HCT116 (cell line): ENCODE data around the gene OR2A7. TPM values are rescaled to one million over a fixed set of nuclear protein-coding genes. Genes with fewer than 3 reads are reported as not detected.
"Not testable (repeated sequence)": the region's sequence is repeated elsewhere in the genome, so short reads cannot be mapped to it uniquely, and the experiment has no call there.

Source experiments
- ATAC-seq: fragments of 200-7000 bp; cut with Tn5 transposase; 2 replicates; pipeline ENCODE4 v1.9.1; 2020; ENCODE audit warnings: mild to moderate bottlenecking, moderate library complexity
- Bru-seq: library from RNA; stranded (reverse); fragments of 400-500 nt; gene quantifications from one replicate; lab custom pipeline; 2021; lab: Mats Ljungman, UMichigan
- BruChase-seq, 2 experiments: library from RNA; stranded (reverse); fragments of 400-500 nt; gene quantifications; one replicate each; lab custom pipeline; 2021; lab: Mats Ljungman, UMichigan
- BruUV-seq: library from RNA; stranded (reverse); fragments of 400-500 nt; replicated peaks from 2 replicates; lab custom pipeline; 2021; lab: Mats Ljungman, UMichigan
- CTCF ChIA-PET: fragments of 300-600 bp; sonication (Branson Sonifier 250); formaldehyde crosslinking; loops from one replicate; lab custom pipeline; 2021; ENCODE audit warnings: antibody characterized with exemption; lab: Charles Lee
- POLR2A ChIA-PET: fragments of 300-600, 350-600 bp; sonication (Branson Sonifier 250); formaldehyde crosslinking; loops from one replicate; lab custom pipeline; 2021; ENCODE audit warnings: antibody characterized with exemption; lab: Charles Lee
- RAD21 ChIA-PET, 2 experiments: fragments of 300-600 bp; sonication (Branson Sonifier 250); formaldehyde crosslinking; loops; one replicate each; lab custom pipeline; 2023; ENCODE audit warnings: low total read pairs in 2 of 2; ENCODE audit not compliant: uncharacterized antibody in 2 of 2, unreplicated experiment in 2 of 2, low non-redundant PET in 1 of 2; lab: Charles Lee
- DNase-seq: peaks from one replicate; pipeline ENCODE4 v3.0.0-alpha.2; 2010; ENCODE audit warnings: low read depth, low spot score
- H2AFZ ChIP-seq: fragments of 200-600 bp; shearing (Covaris generic), sonication (generic); 2 replicates; pipeline ENCODE4 v1.6.1; 2017; ENCODE audit warnings: low read depth, mixed run types, mixed read lengths, antibody characterized with exemption, low read length; ENCODE audit not compliant: poor library complexity, severe bottlenecking
- H3K27ac ChIP-seq: 2 replicates; pipeline ENCODE4 v1.5.1; 2012; ENCODE audit warnings: low read depth, low read length
- H3K27me3 ChIP-seq: fragments of 200-600 bp; sonication (generic); 2 replicates; pipeline ENCODE4 v1.6.1; 2016; ENCODE audit warnings: mixed run types, low read length, mixed read lengths; ENCODE audit not compliant: insufficient read depth
- H3K36me3 ChIP-seq, 2 experiments: fragments of 200-500 bp in 1 of 2; fragments of 200-600 bp in 1 of 2; sonication (Bioruptor generic) in 1 of 2; sonication (generic) in 1 of 2; 2 replicates each; pipeline versions ENCODE4 v1.5.1 to v1.6.1; 2014 to 2016; ENCODE audit warnings: low read length in 2 of 2, inconsistent platforms in 1 of 2, mixed read lengths in 1 of 2, mixed run types in 1 of 2; ENCODE audit not compliant: insufficient read depth in 2 of 2, control insufficient read depth in 1 of 2
- H3K4me1 ChIP-seq, 2 experiments: fragments of 200-600 bp in 1 of 2; sonication (generic) in 1 of 2; 2 replicates each; pipeline versions ENCODE4 v1.5.1 to v1.6.1; 2012 to 2017; ENCODE audit warnings: low read length in 2 of 2, inconsistent platforms in 1 of 2, mild to moderate bottlenecking in 1 of 2, mixed read lengths in 1 of 2, mixed run types in 1 of 2, moderate library complexity in 1 of 2; ENCODE audit not compliant: insufficient read depth in 2 of 2, control insufficient read depth in 1 of 2
- H3K4me2 ChIP-seq: fragments of 200-600 bp; sonication (generic); 2 replicates; pipeline ENCODE4 v1.6.1; 2017; ENCODE audit warnings: mixed run types, low read length, mixed read lengths
- H3K4me3 ChIP-seq, 2 experiments: fragments of 200-600 bp in 1 of 2; sonication (generic) in 1 of 2; replicated peaks in 1 of 2; 2 replicates each; pipeline ENCODE4 v1.5.1; 2011 to 2016; ENCODE audit warnings: low read length in 2 of 2, control low read depth in 1 of 2, low read depth in 1 of 2, mild to moderate bottlenecking in 1 of 2, mixed read lengths in 1 of 2, mixed run types in 1 of 2
- H3K79me2 ChIP-seq: fragments of 200-600 bp; sonication (generic); 2 replicates; pipeline ENCODE4 v1.6.1; 2017; ENCODE audit warnings: mild to moderate bottlenecking, mixed run types, low read length, moderate library complexity, mixed read lengths; ENCODE audit not compliant: insufficient read depth
- H3K9ac ChIP-seq: fragments of 200-600 bp; sonication (generic); 2 replicates; pipeline ENCODE4 v1.6.1; 2016; ENCODE audit warnings: low read length, mixed read lengths
- H3K9me2 ChIP-seq: fragments of 200-600 bp; sonication (generic), shearing (Covaris generic); 2 replicates; pipeline ENCODE4 v1.6.1; 2017; ENCODE audit warnings: mixed run types, mild to moderate bottlenecking, moderate library complexity; ENCODE audit not compliant: insufficient read depth
- H3K9me3 ChIP-seq, 2 experiments: fragments of 200-500 bp in 1 of 2; fragments of 200-600 bp in 1 of 2; sonication (Bioruptor generic) in 1 of 2; sonication (generic) in 1 of 2; 2 replicates each; pipeline ENCODE4 v1.6.1; 2014 to 2017; ENCODE audit warnings: low read length in 2 of 2, mixed read lengths in 2 of 2, inconsistent platforms in 1 of 2, low read depth in 1 of 2, mild to moderate bottlenecking in 1 of 2, mixed run types in 1 of 2, moderate library complexity in 1 of 2; ENCODE audit not compliant: control insufficient read depth in 1 of 2, insufficient read depth in 1 of 2
- H4K20me1 ChIP-seq: fragments of 200-600 bp; sonication (generic), shearing (Covaris generic); 2 replicates; pipeline ENCODE4 v1.6.1; 2017; ENCODE audit warnings: mixed run types, mild to moderate bottlenecking, moderate library complexity; ENCODE audit not compliant: insufficient read depth
- intact Hi-C: fragments of 100-400 bp; cut with micrococcal nuclease; formaldehyde crosslinking; loops from 2 replicates; pipeline ENCODE4 v1.10.0; 2022
- long read RNA-seq: library from polyadenylated mRNA; unstranded; transcript quantifications from one replicate; pipeline ENCODE4 v2.0.0, GENCODE V29; 2021; ENCODE audit not compliant: unreplicated experiment
- polyA plus RNA-seq: library from polyadenylated mRNA; unstranded; fragments of >200 nt; gene quantifications from 2 replicates; pipeline ENCODE4 v1.2.1, GENCODE V29; 2012; ENCODE audit warnings: missing spikeins
- total RNA-seq: library from RNA; stranded (reverse); gene quantifications from one replicate; pipeline ENCODE4 v1.2.1, GENCODE V29; 2021; ENCODE audit not compliant: unreplicated experiment

The OR2A7 gene, protein sequence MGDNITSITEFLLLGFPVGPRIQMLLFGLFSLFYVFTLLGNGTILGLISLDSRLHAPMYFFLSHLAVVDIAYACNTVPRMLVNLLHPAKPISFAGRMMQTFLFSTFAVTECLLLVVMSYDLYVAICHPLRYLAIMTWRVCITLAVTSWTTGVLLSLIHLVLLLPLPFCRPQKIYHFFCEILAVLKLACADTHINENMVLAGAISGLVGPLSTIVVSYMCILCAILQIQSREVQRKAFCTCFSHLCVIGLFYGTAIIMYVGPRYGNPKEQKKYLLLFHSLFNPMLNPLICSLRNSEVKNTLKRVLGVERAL
- total RNA-seq (8.1 TPM), Bru-seq, nascent RNA (percentile 65 among the genes with signal in this experiment), BruChase-seq, experiment 1, labeled RNA remaining after a 6-hour chase (percentile 92 among the genes with signal in this experiment), BruChase-seq, experiment 2, labeled RNA remaining after a 2-hour chase (percentile 82 among the genes with signal in this experiment)
- polyA plus RNA-seq, result 6.9 and 7.0 TPM in 2 replicates
- long read RNA-seq, result 0 reads

DNA sequence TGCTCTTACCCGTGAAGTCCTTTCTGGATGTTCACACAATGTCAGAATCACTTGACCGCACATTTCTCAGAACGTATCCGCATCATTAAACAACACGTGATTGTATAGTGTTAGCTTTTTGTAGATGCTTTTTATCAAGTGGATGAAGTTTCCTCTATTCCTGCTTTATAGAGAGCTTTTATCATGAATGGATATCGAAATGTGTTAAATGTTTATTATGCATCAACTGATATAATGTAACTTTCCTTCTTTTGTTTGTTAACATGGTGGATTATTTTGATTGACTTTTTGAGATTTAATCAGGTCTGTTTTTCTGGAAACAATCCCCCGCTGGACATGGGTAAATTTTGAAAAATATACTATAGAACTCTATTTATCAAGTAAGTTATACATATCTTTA is at the start of gene OR2A7:
OR2A7 (minus strand) TSS at position 101 of the 400 bp plus-strand sequence. CDS start 5,164 bp downstream, outside the sequence.
- ATAC-seq, BruUV-seq, H3K9ac ChIP-seq, intact Hi-C loops, H3K9me2 ChIP-seq, H4K20me1 ChIP-seq, CTCF ChIA-PET, H3K27ac ChIP-seq, H3K4me3 ChIP-seq, H3K79me2 ChIP-seq, H3K4me1 ChIP-seq, H3K27me3 ChIP-seq, POLR2A ChIA-PET, H3K4me2 ChIP-seq, DNase-seq, H3K36me3 ChIP-seq, H3K9me3 ChIP-seq, RAD21 ChIA-PET, H2AFZ ChIP-seq: not testable (repeated sequence)

DNA sequence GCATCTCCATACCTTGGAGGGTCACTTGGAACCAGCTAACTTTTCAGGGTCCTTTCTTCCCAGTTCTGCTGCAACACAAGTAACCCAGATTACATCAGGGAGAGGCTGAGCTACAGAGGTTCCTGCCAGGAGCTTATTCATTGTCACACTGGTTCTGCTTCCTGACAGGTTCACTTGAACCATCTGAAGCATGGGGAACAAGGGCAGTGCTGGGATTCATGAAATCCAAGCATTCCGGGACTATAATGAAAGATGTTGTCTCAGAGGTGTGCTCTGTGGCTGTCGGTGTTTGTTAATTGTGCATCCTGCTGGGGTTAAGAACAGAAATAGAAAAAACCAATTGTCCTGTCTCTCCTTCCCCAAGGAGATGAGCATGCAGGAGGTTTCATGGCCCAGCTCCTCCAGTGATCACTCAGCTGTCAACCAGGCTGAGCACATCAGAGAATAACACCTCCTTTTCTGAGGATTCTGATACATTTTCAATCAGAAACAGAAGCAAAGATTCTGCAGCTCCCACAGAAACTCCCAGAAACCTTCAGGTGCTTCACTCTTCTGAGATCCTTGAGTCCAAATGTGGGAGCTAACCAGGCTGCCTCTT is 47.4 kb upstream of the OR2A7 start, which contains the start of gene OR2A1:
OR2A1 (plus strand) TSS at position 548 of the 598 bp plus-strand sequence. CDS start 5,706 bp downstream, outside the sequence.
- H3K4me2 ChIP-seq, ATAC-seq, H3K4me1 ChIP-seq, H3K79me2 ChIP-seq, intact Hi-C loops, H4K20me1 ChIP-seq, H3K27ac ChIP-seq, H3K9me3 ChIP-seq, H3K9ac ChIP-seq, H3K27me3 ChIP-seq, H2AFZ ChIP-seq, BruUV-seq, DNase-seq, H3K4me3 ChIP-seq, H3K36me3 ChIP-seq, RAD21 ChIA-PET, H3K9me2 ChIP-seq, CTCF ChIA-PET, POLR2A ChIA-PET: not testable (repeated sequence)

DNA sequence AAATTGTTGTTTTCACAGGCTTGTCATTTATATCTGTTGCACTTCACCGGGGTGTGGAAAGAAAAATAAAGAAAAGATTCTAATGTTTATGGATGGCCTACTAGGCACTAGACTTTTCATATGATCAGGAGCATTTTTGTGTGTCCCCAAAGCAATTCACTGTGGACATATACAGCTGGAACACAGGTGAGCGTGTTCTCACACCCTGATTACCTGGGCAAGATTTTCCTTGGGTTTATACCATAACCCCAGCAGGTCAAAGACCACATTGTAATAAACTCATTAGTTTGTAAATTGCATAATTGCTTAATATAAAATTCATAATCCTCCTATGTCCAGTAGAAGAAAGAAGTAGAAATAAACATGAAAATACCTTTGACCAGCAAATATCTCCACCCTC is 46.6 kb upstream of the OR2A7 start:
- BruUV-seq, CTCF ChIA-PET, H3K27me3 ChIP-seq, DNase-seq, H3K9me3 ChIP-seq, RAD21 ChIA-PET, ATAC-seq, H2AFZ ChIP-seq, H3K4me1 ChIP-seq, H3K9ac ChIP-seq, H3K4me2 ChIP-seq, H3K4me3 ChIP-seq, H3K27ac ChIP-seq, intact Hi-C loops, H4K20me1 ChIP-seq, H3K9me2 ChIP-seq, POLR2A ChIA-PET, H3K36me3 ChIP-seq, H3K79me2 ChIP-seq: not testable (repeated sequence)

DNA sequence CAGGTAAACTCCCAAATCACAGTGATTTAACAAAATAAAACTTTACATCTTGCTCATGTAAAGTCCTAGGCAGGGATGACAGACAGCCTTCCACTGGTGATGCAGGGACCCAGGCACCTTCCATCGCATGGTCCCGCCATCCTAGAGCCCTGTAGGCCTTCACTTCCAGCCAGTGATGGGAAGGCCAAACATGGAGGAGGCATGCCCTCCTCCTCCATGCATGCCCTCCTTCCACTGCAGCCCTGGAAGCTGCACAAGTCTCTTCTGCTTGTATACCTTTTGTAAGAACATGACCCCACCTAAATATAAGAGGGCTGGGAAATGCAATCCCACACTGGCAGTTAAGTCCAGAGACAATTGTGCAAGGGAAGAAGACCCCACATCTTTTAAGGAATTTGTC is 45.1 kb upstream of the OR2A7 start:
- intact Hi-C loops, H3K4me1 ChIP-seq, H4K20me1 ChIP-seq, H3K4me3 ChIP-seq, ATAC-seq, RAD21 ChIA-PET, H3K4me2 ChIP-seq, DNase-seq, H2AFZ ChIP-seq, H3K9me2 ChIP-seq, H3K79me2 ChIP-seq, H3K27ac ChIP-seq, POLR2A ChIA-PET, H3K36me3 ChIP-seq, H3K9ac ChIP-seq, H3K9me3 ChIP-seq, BruUV-seq, H3K27me3 ChIP-seq, CTCF ChIA-PET: not testable (repeated sequence)
